ENCODE results near the gene ACR.

ACR gene

GRCh38 chr22:50710886-50711285 is 27.1 kb upstream of the ACR start:
- peak overlapping the region in 1 of 2 experiments; percentile 29 for H3K14ac ChIP-seq (ENCODE audit: low read length in 2 of 2)
- H3K4me3 ChIP-seq (ENCODE audit: insufficient read depth in 1 of 2, low read depth in 1 of 2, low read length in 2 of 2), result no peak overlapping the region
- no peak overlapping the region for H2BK5ac ChIP-seq (ENCODE audit: low read depth, low read length, poor library complexity, severe bottlenecking)
- H3K4me1 ChIP-seq (ENCODE audit: control insufficient read depth, insufficient read depth, low read depth, low read length), result peaks cover 13% of the 10 kb centered on the region
- H3K79me1 ChIP-seq (replicated peaks; ENCODE audit: low read length, poor library complexity, severe bottlenecking), result no peaks in the 10 kb centered on the region
- no peaks in the 10 kb centered on the region for H3K9me3 ChIP-seq (ENCODE audit: control insufficient read depth, low read length)
- 97% methylated on average over 38 of the region's 38 CpGs for WGBS
- H3K4ac ChIP-seq (ENCODE audit: low read depth in 1 of 2, low read length in 2 of 2), result no peak overlapping the region
- H2AFZ ChIP-seq (ENCODE audit: low read depth, low read length), result no peak overlapping the region
- H3K36me3 ChIP-seq (ENCODE audit: control insufficient read depth in 1 of 2, insufficient read depth in 2 of 2, low read depth in 1 of 2, low read length in 2 of 2), result peaks cover 0 to 12% of the 10 kb centered on the region in 2 experiments
- H2BK120ac ChIP-seq (ENCODE audit: low read depth, low read length), result no peak overlapping the region
- DNase-seq, result no peak
- no peak overlapping the region for H3K27ac ChIP-seq (ENCODE audit: low read length, poor library complexity, severe bottlenecking)
- H2AK5ac ChIP-seq (ENCODE audit: low read length, severe bottlenecking), result no peak overlapping the region
- peak overlapping the region; percentile 22 for H4K91ac ChIP-seq (ENCODE audit: low read length)
- no peak overlapping the region for H3K9ac ChIP-seq (ENCODE audit: low read length)
- no peak overlapping the region for H3K18ac ChIP-seq (ENCODE audit: low read depth in 1 of 2, low read length in 2 of 2)
- H3K4me2 ChIP-seq (ENCODE audit: low read length, poor library complexity, severe bottlenecking), result no peak overlapping the region
- H2BK12ac ChIP-seq (ENCODE audit: low read length in 2 of 2), result no peak overlapping the region
- no peak overlapping the region for H2BK15ac ChIP-seq (ENCODE audit: low read depth, poor library complexity, severe bottlenecking)
- H4K8ac ChIP-seq (ENCODE audit: low read length), result no peak overlapping the region
- H3K23ac ChIP-seq (ENCODE audit: low read length in 2 of 2), result no peak overlapping the region
- H3K27me3 ChIP-seq (ENCODE audit: control insufficient read depth in 1 of 2, insufficient read depth in 1 of 2, low read length in 2 of 2), result no peaks in the 10 kb centered on the region

GRCh38 chr22:50711446-50712340 is 26.3 kb upstream of the ACR start:
- H3K27me3 ChIP-seq (ENCODE audit: control insufficient read depth in 1 of 2, insufficient read depth in 1 of 2, low read length in 2 of 2), result peaks cover 0 to 4% of the 10 kb centered on the region in 2 experiments
- no peak overlapping the region for H3K9ac ChIP-seq (ENCODE audit: low read length)
- no peak overlapping the region for H2BK15ac ChIP-seq (ENCODE audit: low read depth, poor library complexity, severe bottlenecking)
- H2BK12ac ChIP-seq (ENCODE audit: low read length in 2 of 2), result no peak overlapping the region
- H4K91ac ChIP-seq (ENCODE audit: low read length), result no peak overlapping the region
- no peak overlapping the region for H2AFZ ChIP-seq (ENCODE audit: low read depth, low read length)
- no peak overlapping the region for H3K27ac ChIP-seq (ENCODE audit: low read length, poor library complexity, severe bottlenecking)
- no peak overlapping the region for H3K4me2 ChIP-seq (ENCODE audit: low read length, poor library complexity, severe bottlenecking)
- H2BK120ac ChIP-seq (ENCODE audit: low read depth, low read length), result no peak overlapping the region
- no peak overlapping the region for H3K18ac ChIP-seq (ENCODE audit: low read depth in 1 of 2, low read length in 2 of 2)
- 85% methylated on average over 14 of the region's 16 CpGs for WGBS
- no peak overlapping the region for H2AK5ac ChIP-seq (ENCODE audit: low read length, severe bottlenecking)
- no peak overlapping the region for H4K8ac ChIP-seq (ENCODE audit: low read length)
- peaks cover 10% of the 10 kb centered on the region for H3K4me1 ChIP-seq (ENCODE audit: control insufficient read depth, insufficient read depth, low read depth, low read length)
- no peak overlapping the region for H2BK5ac ChIP-seq (ENCODE audit: low read depth, low read length, poor library complexity, severe bottlenecking)
- H3K14ac ChIP-seq (ENCODE audit: low read length in 2 of 2), result no peak overlapping the region
- no peak overlapping the region for H3K4ac ChIP-seq (ENCODE audit: low read depth in 1 of 2, low read length in 2 of 2)
- H3K4me3 ChIP-seq (ENCODE audit: insufficient read depth in 1 of 2, low read depth in 1 of 2, low read length in 2 of 2), result no peak overlapping the region
- H3K79me1 ChIP-seq (replicated peaks; ENCODE audit: low read length, poor library complexity, severe bottlenecking), result no peaks in the 10 kb centered on the region
- H3K23ac ChIP-seq (ENCODE audit: low read length in 2 of 2), result no peak overlapping the region
- no peaks in the 10 kb centered on the region for H3K9me3 ChIP-seq (ENCODE audit: control insufficient read depth, low read length)
- H3K36me3 ChIP-seq (ENCODE audit: control insufficient read depth in 1 of 2, insufficient read depth in 2 of 2, low read depth in 1 of 2, low read length in 2 of 2), result peaks cover 0 to 5% of the 10 kb centered on the region in 2 experiments
- no peak for DNase-seq

- no peak overlapping the region for H3K23ac ChIP-seq (ENCODE audit: low read length in 2 of 2)
- H3K9ac ChIP-seq (ENCODE audit: low read length), result no peak overlapping the region
- H3K4me2 ChIP-seq (ENCODE audit: low read length, poor library complexity, severe bottlenecking), result no peak overlapping the region
- H2BK12ac ChIP-seq (ENCODE audit: low read length in 2 of 2), result no peak overlapping the region
- H4K91ac ChIP-seq (ENCODE audit: low read length), result no peak overlapping the region
- no peak overlapping the region for H2BK15ac ChIP-seq (ENCODE audit: low read depth, poor library complexity, severe bottlenecking)
- H3K36me3 ChIP-seq (ENCODE audit: control insufficient read depth in 1 of 2, insufficient read depth in 2 of 2, low read depth in 1 of 2, low read length in 2 of 2), result peaks cover 0 to 5% of the 10 kb centered on the region in 2 experiments
- no peak overlapping the region for H3K18ac ChIP-seq (ENCODE audit: low read depth in 1 of 2, low read length in 2 of 2)
- H3K4me3 ChIP-seq (ENCODE audit: insufficient read depth in 1 of 2, low read depth in 1 of 2, low read length in 2 of 2), result no peak overlapping the region
- no peaks in the 10 kb centered on the region for H3K79me1 ChIP-seq (replicated peaks; ENCODE audit: low read length, poor library complexity, severe bottlenecking)
- no peak overlapping the region for H4K8ac ChIP-seq (ENCODE audit: low read length)
- peak overlapping the region in 1 of 2 experiments; percentile 12 for H3K14ac ChIP-seq (ENCODE audit: low read length in 2 of 2)
- peaks cover 10% of the 10 kb centered on the region for H3K4me1 ChIP-seq (ENCODE audit: control insufficient read depth, insufficient read depth, low read depth, low read length)
- no peak overlapping the region for H2AK5ac ChIP-seq (ENCODE audit: low read length, severe bottlenecking)
- no peak overlapping the region for H2BK5ac ChIP-seq (ENCODE audit: low read depth, low read length, poor library complexity, severe bottlenecking)
- no peak overlapping the region for H3K4ac ChIP-seq (ENCODE audit: low read depth in 1 of 2, low read length in 2 of 2)
- H3K9me3 ChIP-seq (ENCODE audit: control insufficient read depth, low read length), result no peaks in the 10 kb centered on the region
- H2AFZ ChIP-seq (ENCODE audit: low read depth, low read length), result no peak overlapping the region
- WGBS, result 87% methylated on average over 8 of the region's 9 CpGs
- no peak overlapping the region for H2BK120ac ChIP-seq (ENCODE audit: low read depth, low read length)
- peaks cover 0 to 12% of the 10 kb centered on the region in 2 experiments for H3K27me3 ChIP-seq (ENCODE audit: control insufficient read depth in 1 of 2, insufficient read depth in 1 of 2, low read length in 2 of 2)
- no peak overlapping the region for H3K27ac ChIP-seq (ENCODE audit: low read length, poor library complexity, severe bottlenecking)
- DNase-seq, result no peak
Measured at GRCh38 chr22:50712341-50713007, 25.5 kb upstream of the ACR start.

- no peak overlapping the region for H2BK12ac ChIP-seq (ENCODE audit: low read length in 2 of 2)
- H2AK5ac ChIP-seq (ENCODE audit: low read length, severe bottlenecking), result no peak overlapping the region
- H3K79me1 ChIP-seq (replicated peaks; ENCODE audit: low read length, poor library complexity, severe bottlenecking), result no peaks in the 10 kb centered on the region
- H3K9me3 ChIP-seq (ENCODE audit: control insufficient read depth, low read length), result no peaks in the 10 kb centered on the region
- H3K23ac ChIP-seq (ENCODE audit: low read length in 2 of 2), result no peak overlapping the region
- H2BK5ac ChIP-seq (ENCODE audit: low read depth, low read length, poor library complexity, severe bottlenecking), result no peak overlapping the region
- H2BK15ac ChIP-seq (ENCODE audit: low read depth, poor library complexity, severe bottlenecking), result no peak overlapping the region
- no peak for DNase-seq
- H3K4me3 ChIP-seq (ENCODE audit: insufficient read depth in 1 of 2, low read depth in 1 of 2, low read length in 2 of 2), result no peak overlapping the region
- H3K27ac ChIP-seq (ENCODE audit: low read length, poor library complexity, severe bottlenecking), result no peak overlapping the region
- no peak overlapping the region for H3K4ac ChIP-seq (ENCODE audit: low read depth in 1 of 2, low read length in 2 of 2)
- no peak overlapping the region for H3K14ac ChIP-seq (ENCODE audit: low read length in 2 of 2)
- H4K8ac ChIP-seq (ENCODE audit: low read length), result no peak overlapping the region
- no peak overlapping the region for H2AFZ ChIP-seq (ENCODE audit: low read depth, low read length)
- H3K18ac ChIP-seq (ENCODE audit: low read depth in 1 of 2, low read length in 2 of 2), result no peak overlapping the region
- peaks cover 0 to 5% of the 10 kb centered on the region in 2 experiments for H3K36me3 ChIP-seq (ENCODE audit: control insufficient read depth in 1 of 2, insufficient read depth in 2 of 2, low read depth in 1 of 2, low read length in 2 of 2)
- no peak overlapping the region for H3K9ac ChIP-seq (ENCODE audit: low read length)
- no peak overlapping the region for H2BK120ac ChIP-seq (ENCODE audit: low read depth, low read length)
- no peak overlapping the region for H3K4me2 ChIP-seq (ENCODE audit: low read length, poor library complexity, severe bottlenecking)
- peaks cover 10% of the 10 kb centered on the region for H3K4me1 ChIP-seq (ENCODE audit: control insufficient read depth, insufficient read depth, low read depth, low read length)
- H3K27me3 ChIP-seq (ENCODE audit: control insufficient read depth in 1 of 2, insufficient read depth in 1 of 2, low read length in 2 of 2), result peaks cover 0 to 12% of the 10 kb centered on the region in 2 experiments
- 76% methylated on average over 10 of the region's 13 CpGs for WGBS
- no peak overlapping the region for H4K91ac ChIP-seq (ENCODE audit: low read length)
Measured at GRCh38 chr22:50713008-50713385, 25.0 kb upstream of the ACR start.

Data from mesenchymal stem cell (in vitro differentiated cells and primary cell).